Thyroid gland (tissue), 4 donors: ENCODE results near the gene TGM1. TPM values are rescaled to one million over a fixed set of nuclear protein-coding genes. Genes with fewer than 3 reads are reported as not detected.

Experiments used
- DNase-seq, 2 donors: peaks; one replicate each; pipeline ENCODE4 v3.0.0-alpha.2; 2019
- H3K27ac ChIP-seq, 3 donors: fragments of 200-600 bp; sonication (generic); 1 replicate in 2 of 3; 2 replicates in 1 of 3; pipeline ENCODE4 v1.5.1; 2016 to 2019; ENCODE audit warnings: mild to moderate bottlenecking in 1 of 3, moderate library complexity in 1 of 3
- H3K27me3 ChIP-seq: fragments of 200-600 bp; sonication (generic); one replicate; pipeline ENCODE4 v1.5.1; 2019
- H3K36me3 ChIP-seq, 2 donors: fragments of 200-600 bp; sonication (generic); one replicate each; pipeline ENCODE4 v1.5.1; 2016 to 2019
- H3K4me1 ChIP-seq, 2 donors: fragments of 200-600 bp; sonication (generic); one replicate each; pipeline ENCODE4 v1.5.1; 2017 to 2019
- H3K4me3 ChIP-seq, 3 donors: fragments of 200-600 bp; sonication (generic); replicated peaks in 1 of 3; 1 replicate in 2 of 3; 2 replicates in 1 of 3; pipeline ENCODE4 v1.5.1; 2016; ENCODE audit warnings: mild to moderate bottlenecking in 1 of 3
- H3K9me3 ChIP-seq: fragments of 200-600 bp; sonication (generic); one replicate; pipeline ENCODE4 v1.5.1; 2017
- POLR2A ChIP-seq, 2 donors: fragments of 450-650 bp; IDR thresholded peaks; one replicate each; pipeline ENCODE4 v1.6.1; 2017; ENCODE audit warnings: antibody characterized with exemption in 2 of 2, mild to moderate bottlenecking in 2 of 2, moderate library complexity in 1 of 2
- WGBS, 2 donors: methylation state at CpG; one replicate each; pipeline ENCODE4 v1.1.5; 2017; 5-methylcytosine and 5-hydroxymethylcytosine counted together
- intact Hi-C: fragments of 100-400 bp; cut with DNase I; formaldehyde crosslinking; loops from one replicate; pipeline ENCODE4 v1.15.1; 2023
- total RNA-seq, 4 donors: library from RNA; depleted of rRNA; stranded (reverse); fragments of >200 nt; gene quantifications; one replicate each; pipeline ENCODE4 v1.2.3, GENCODE V29; 2016
- TF ChIP-seq, protein P1 (sequence below), 6 experiments: fragments of 200-600 bp in 3 of 6; fragments of 450-650 bp in 3 of 6; sonication (generic) in 3 of 6; IDR thresholded peaks; one replicate each; pipeline ENCODE4 v1.5.1; 2016 to 2019; ENCODE audit warnings: antibody characterized with exemption in 6 of 6, mild to moderate bottlenecking in 2 of 6, inconsistent platforms in 1 of 6, moderate library complexity in 1 of 6

The TGM1 gene
- total RNA-seq, 4 donors from 2014 or later, result 1.9 to 2.8 (median 2.0) TPM

DNA sequence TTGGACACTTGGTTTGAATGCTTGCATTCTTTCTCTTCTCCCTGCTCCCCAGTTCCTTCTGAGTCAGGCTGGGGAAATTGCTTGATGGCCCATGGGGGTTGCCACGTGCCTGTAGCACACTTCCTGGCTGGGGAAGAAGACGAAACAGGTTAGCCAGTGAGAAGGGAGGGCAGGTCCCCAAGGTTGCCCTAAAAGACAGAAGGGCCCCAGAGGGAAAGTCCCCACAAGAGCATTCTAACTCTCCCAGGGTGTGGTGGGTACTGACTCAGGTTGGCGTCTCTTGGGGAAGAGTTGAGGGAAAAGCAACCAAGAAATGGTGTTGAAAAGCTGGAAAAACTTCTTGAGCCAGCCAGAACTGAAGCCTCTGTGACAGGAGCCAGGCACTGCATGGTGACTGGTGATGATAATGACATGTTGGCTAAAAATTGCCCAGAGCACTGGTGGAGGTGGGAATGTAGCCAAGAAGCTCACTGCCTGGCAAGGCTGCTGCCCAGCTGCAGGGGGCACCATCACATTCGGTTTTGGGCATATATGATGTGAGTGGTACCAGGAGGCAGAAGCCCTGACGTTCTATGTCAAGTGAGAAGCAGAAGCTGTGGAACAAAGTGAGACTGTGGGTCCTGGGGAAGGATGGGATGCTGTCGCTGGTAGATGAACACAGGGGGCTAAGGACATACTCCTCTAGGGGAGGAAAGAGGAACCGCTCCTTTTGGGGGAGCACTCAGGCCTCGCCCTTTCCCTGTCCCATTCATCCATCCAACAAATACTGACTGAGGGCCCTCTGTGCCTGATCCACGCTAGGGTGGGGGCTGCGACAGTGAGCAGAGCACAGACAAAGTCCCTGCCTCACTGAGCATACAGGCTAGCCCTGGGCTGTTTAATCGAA, 16.6 kb upstream of the TGM1 start:
- 75 to 83% methylated on average over 11 of the region's 11 CpGs for WGBS, 2 donors
- Histone ChIP-seq H3K4me1 (peaks cover 4 to 17% of the 10 kb centered on the region in 2 donors), H3K36me3 (no peaks in the 10 kb centered on the region), H3K27ac (no peak overlapping the region), H3K27me3 (no peaks in the 10 kb centered on the region), H3K9me3 (no peaks in the 10 kb centered on the region), H3K4me3 (no peak overlapping the region)
- TF ChIP-seq POLR2A (IDR thresholded peaks at IDR 0.05), result no peak
- TF ChIP-seq, protein P1, sequence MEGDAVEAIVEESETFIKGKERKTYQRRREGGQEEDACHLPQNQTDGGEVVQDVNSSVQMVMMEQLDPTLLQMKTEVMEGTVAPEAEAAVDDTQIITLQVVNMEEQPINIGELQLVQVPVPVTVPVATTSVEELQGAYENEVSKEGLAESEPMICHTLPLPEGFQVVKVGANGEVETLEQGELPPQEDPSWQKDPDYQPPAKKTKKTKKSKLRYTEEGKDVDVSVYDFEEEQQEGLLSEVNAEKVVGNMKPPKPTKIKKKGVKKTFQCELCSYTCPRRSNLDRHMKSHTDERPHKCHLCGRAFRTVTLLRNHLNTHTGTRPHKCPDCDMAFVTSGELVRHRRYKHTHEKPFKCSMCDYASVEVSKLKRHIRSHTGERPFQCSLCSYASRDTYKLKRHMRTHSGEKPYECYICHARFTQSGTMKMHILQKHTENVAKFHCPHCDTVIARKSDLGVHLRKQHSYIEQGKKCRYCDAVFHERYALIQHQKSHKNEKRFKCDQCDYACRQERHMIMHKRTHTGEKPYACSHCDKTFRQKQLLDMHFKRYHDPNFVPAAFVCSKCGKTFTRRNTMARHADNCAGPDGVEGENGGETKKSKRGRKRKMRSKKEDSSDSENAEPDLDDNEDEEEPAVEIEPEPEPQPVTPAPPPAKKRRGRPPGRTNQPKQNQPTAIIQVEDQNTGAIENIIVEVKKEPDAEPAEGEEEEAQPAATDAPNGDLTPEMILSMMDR (IDR thresholded peaks at IDR 0.05), result no peak
- no peak for DNase-seq
- intact Hi-C loops, result no loop called here

DNA sequence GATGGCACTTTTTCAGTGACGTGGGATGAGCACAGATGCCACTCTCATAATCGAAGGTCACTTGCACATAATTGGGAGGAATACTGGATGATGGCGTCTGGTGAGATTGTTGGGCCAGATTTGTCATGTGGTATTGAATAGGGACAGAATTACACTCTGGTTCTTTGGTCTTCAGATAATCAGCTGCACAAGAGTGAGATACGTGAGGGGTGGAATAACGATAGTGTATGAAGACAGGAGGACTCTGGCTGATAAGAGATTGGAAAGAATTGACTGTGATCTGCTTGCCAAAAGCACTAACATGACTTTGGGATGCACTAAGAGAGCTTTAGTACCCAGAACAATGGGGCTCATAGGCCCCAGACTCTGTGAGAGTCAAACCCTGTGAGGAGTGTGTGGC, 15.4 kb upstream of the TGM1 start:
- intact Hi-C loops, result no loop called here
- no peak overlapping the region for H3K27ac ChIP-seq
- H3K4me1 ChIP-seq, result peaks cover 1 to 13% of the 10 kb centered on the region in 2 donors
- no peaks in the 10 kb centered on the region for H3K36me3 ChIP-seq
- WGBS, 2 donors, result 94 to 97% methylated on average over 5 of the region's 5 CpGs
- H3K9me3 ChIP-seq, result no peaks in the 10 kb centered on the region
- H3K4me3 ChIP-seq, result no peak overlapping the region
- H3K27me3 ChIP-seq, result no peaks in the 10 kb centered on the region
- DNase-seq, result no peak
- TF ChIP-seq, protein P1 (IDR thresholded peaks at IDR 0.05), result no peak
- no peak for TF ChIP-seq POLR2A (IDR thresholded peaks at IDR 0.05)

DNA sequence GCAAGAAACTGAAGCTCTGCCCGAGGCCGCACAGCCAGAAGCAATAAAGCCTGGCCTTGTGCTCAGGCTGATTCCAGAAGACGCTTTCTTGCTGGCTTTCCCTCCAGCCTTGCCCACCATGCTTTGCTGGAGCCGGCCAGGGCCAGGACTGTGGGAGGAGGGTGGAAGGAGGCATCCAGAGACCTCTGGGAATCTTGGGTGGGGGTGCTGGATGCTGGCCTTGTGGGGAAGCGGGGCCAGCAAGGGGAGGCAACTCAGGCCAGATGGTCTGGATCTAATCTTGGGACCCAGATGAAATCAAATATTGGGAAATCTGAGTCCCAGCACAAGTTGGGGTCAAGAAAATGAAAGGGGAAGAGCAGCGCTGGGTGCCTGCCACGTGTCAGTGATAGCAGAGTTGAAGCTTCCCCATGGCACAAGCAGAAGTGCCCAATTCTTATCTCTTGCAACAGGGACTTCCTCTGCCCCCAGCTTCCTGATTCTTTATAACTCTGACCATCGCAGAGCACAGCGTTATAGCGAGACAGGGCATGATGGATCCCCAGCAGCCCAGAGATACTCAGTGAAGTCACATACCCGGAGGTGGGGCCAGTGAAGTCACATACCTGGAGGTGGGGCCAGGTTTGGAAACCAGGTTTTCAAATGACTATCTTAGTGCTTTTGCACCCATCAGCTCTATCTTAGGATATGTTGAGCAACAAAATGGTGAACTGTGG, 14.8 kb upstream of the TGM1 start:
- H3K36me3 ChIP-seq, result no peaks in the 10 kb centered on the region
- H3K27me3 ChIP-seq, result no peaks in the 10 kb centered on the region
- intact Hi-C loops, result no loop called here
- no peak for DNase-seq
- TF ChIP-seq, protein P1 (IDR thresholded peaks at IDR 0.05), result no peak
- TF ChIP-seq POLR2A (IDR thresholded peaks at IDR 0.05), result no peak
- 81 to 85% methylated on average over 11 of the region's 11 CpGs for WGBS, 2 donors
- no peak overlapping the region for H3K4me3 ChIP-seq
- peaks cover 0 to 12% of the 10 kb centered on the region in 2 donors for H3K4me1 ChIP-seq
- H3K9me3 ChIP-seq, result no peaks in the 10 kb centered on the region
- no peak overlapping the region for H3K27ac ChIP-seq

DNA sequence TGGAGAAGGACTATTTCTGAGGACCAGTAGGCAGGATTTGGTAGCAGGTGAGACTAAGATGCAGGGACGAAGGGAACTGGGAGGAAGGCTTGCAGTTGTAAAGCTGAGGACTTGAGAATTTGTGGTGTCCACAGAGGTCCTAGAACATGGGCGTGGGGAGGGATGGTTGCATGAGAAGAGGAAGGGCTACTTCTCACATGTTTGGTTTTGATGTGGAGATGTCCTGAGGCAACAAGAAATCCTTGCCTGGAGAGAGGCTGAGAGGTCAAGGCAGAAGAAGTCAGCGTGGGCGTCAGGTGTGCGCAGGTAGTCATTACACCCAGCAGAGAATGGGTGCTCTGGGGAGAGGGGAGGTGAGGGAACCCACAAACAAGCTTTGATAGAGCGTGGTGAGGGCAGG, 14.1 kb upstream of the TGM1 start:
- no peak for DNase-seq
- H3K27me3 ChIP-seq, result no peaks in the 10 kb centered on the region
- no peak overlapping the region for H3K4me3 ChIP-seq
- 91 to 96% methylated on average over 6 of the region's 6 CpGs for WGBS, 2 donors
- intact Hi-C loops, result no loop called here
- H3K9me3 ChIP-seq, result no peaks in the 10 kb centered on the region
- H3K27ac ChIP-seq, result no peak overlapping the region
- H3K4me1 ChIP-seq, result peaks cover under 1 to 13% of the 10 kb centered on the region in 2 donors
- no peaks in the 10 kb centered on the region for H3K36me3 ChIP-seq
- no peak for TF ChIP-seq POLR2A (IDR thresholded peaks at IDR 0.05)
- TF ChIP-seq, protein P1 (IDR thresholded peaks at IDR 0.05), result no peak

DNA sequence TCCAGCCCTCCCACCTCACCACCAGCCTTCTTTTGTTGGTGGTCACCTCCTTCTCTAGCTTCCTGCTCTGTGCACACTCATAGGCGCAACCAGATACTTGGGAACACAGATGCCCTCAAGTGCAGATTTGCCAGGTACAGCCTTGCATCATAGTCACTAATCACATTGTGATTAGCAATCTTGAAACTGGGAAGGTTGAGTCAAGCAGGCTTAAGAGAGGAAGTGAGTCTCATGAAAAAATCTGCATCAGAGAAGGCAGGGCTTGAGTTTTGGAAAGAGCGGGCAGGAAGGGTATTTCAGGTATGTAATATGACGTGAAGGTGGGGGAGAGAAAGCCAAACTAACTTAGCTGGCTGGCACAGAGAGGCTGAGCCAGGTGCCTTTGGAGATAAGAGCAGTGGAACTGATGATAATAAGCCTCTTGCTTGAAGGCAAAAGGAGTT, 11.1 kb upstream of the TGM1 start:
- H3K9me3 ChIP-seq, result no peaks in the 10 kb centered on the region
- WGBS, 2 donors, result 89 to 92% methylated on average over 3 of the region's 3 CpGs
- intact Hi-C loops, result no loop called here
- peaks cover 8 to 18% of the 10 kb centered on the region in 2 donors for H3K4me1 ChIP-seq
- TF ChIP-seq, protein P1 (IDR thresholded peaks at IDR 0.05), result no peak
- no peak for TF ChIP-seq POLR2A (IDR thresholded peaks at IDR 0.05)
- H3K27me3 ChIP-seq, result no peaks in the 10 kb centered on the region
- no peak for DNase-seq
- no peak overlapping the region for H3K27ac ChIP-seq
- H3K36me3 ChIP-seq, result no peaks in the 10 kb centered on the region
- H3K4me3 ChIP-seq, result no peak overlapping the region
